K562 (cell line): ENCODE measurements around the gene RPS6KA2. TPM values are rescaled to one million over a fixed set of nuclear protein-coding genes. Genes with fewer than 3 reads are reported as not detected.

Source experiments
- ATAC-seq: fragments of 200-7000 bp; cut with Tn5 transposase; 3 replicates; pipeline ENCODE4 v1.9.1; 2020; ENCODE audit warnings: moderate library complexity
- BruUV-seq: library from RNA; stranded (reverse); fragments of 400-500 nt; replicated peaks from 2 replicates; lab custom pipeline; 2021; lab: Mats Ljungman, UMichigan
- CTCF ChIA-PET: fragments of 300-600 bp; formaldehyde crosslinking; extraction: SDS; loops from one replicate; lab custom pipeline; 2021; ENCODE audit warnings: low intra/inter-chr PET ratio; lab: Yijun Ruan, JAX
- POLR2A ChIA-PET: fragments of 300-600, 350-650 bp; sonication (Branson Sonifier 250); formaldehyde crosslinking; extraction: SDS; loops from one replicate; lab custom pipeline; 2021; ENCODE audit warnings: antibody characterized with exemption, inconsistent platforms; lab: Yijun Ruan, JAX
- DNase-seq, 4 experiments: peaks; one replicate each; pipeline versions ENCODE4 v3.0.0 to v3.0.0-alpha.2; 2011 to 2018; ENCODE audit warnings: low spot score in 3 of 4, mixed read lengths in 3 of 4; ENCODE audit errors: extremely low read depth in 1 of 4
- FAIRE-seq: peaks from 2 replicates; lab custom pipeline; 2011; peaks lifted over from hg19 to GRCh38; lab: Jason Lieb, UNC
- H2AFZ ChIP-seq: 2 replicates; pipeline ENCODE4 v1.6.0; 2011; ENCODE audit warnings: low read depth, low read length, control low read depth, inconsistent platforms
- H3K27ac ChIP-seq: fragments of 200-600 bp; 3 replicates; pipeline ENCODE4 v1.8.0; 2011; ENCODE audit warnings: low read depth, mild to moderate bottlenecking, control low read depth, inconsistent platforms, low read length, moderate library complexity, mixed read lengths; ENCODE audit errors: extremely low read depth
- H3K27me3 ChIP-seq, 2 experiments: fragments of 300-600 bp in 1 of 2; 2 replicates in 1 of 2; 3 replicates in 1 of 2; pipeline versions ENCODE4 v1.6.0 to v1.8.0; 2011; ENCODE audit warnings: inconsistent platforms in 2 of 2, low read length in 2 of 2, mild to moderate bottlenecking in 1 of 2, mixed read lengths in 1 of 2, moderate library complexity in 1 of 2; ENCODE audit not compliant: control insufficient read depth in 2 of 2, insufficient read depth in 2 of 2
- H3K36me3 ChIP-seq: fragments of 300-600 bp; 3 replicates; pipeline ENCODE4 v1.8.0; 2011; ENCODE audit warnings: mild to moderate bottlenecking, low read length, inconsistent platforms; ENCODE audit not compliant: control insufficient read depth, insufficient read depth
- H3K4me1 ChIP-seq, 2 experiments: fragments of 200-600 bp in 1 of 2; replicated peaks in 1 of 2; 2 replicates in 1 of 2; 3 replicates in 1 of 2; pipeline versions ENCODE4 v1.5.1 to v1.8.0; 2011; ENCODE audit warnings: inconsistent platforms in 2 of 2, low read length in 2 of 2, mild to moderate bottlenecking in 1 of 2, mixed read lengths in 1 of 2, moderate library complexity in 1 of 2; ENCODE audit not compliant: control insufficient read depth in 2 of 2, insufficient read depth in 2 of 2
- H3K4me2 ChIP-seq: 2 replicates; pipeline ENCODE4 v1.6.1; 2011; ENCODE audit warnings: low read length, control low read depth, inconsistent platforms, mixed read lengths; ENCODE audit not compliant: insufficient read depth
- H3K4me3 ChIP-seq: fragments of 200-600 bp; sonication (generic), shearing (Covaris generic); 2 replicates; pipeline ENCODE4 v1.5.1; 2016; ENCODE audit warnings: control low read depth, inconsistent platforms
- H3K79me2 ChIP-seq: fragments of 200-600 bp; 3 replicates; pipeline ENCODE4 v1.8.0; 2011; ENCODE audit warnings: low read length, inconsistent platforms; ENCODE audit not compliant: control insufficient read depth, insufficient read depth
- H3K9ac ChIP-seq, 2 experiments: 2 replicates each; pipeline versions ENCODE4 v1.6.0 to v1.6.1; 2011; ENCODE audit warnings: low read depth in 2 of 2, low read length in 2 of 2, control low read depth in 1 of 2, inconsistent platforms in 1 of 2, mild to moderate bottlenecking in 1 of 2, mixed read lengths in 1 of 2; ENCODE audit not compliant: insufficient read depth in 1 of 2
- H3K9me1 ChIP-seq: one replicate; pipeline ENCODE4 v1.6.0; 2011; ENCODE audit warnings: inconsistent platforms, mild to moderate bottlenecking, low read length, moderate library complexity; ENCODE audit not compliant: control insufficient read depth, insufficient read depth
- H3K9me3 ChIP-seq: replicated peaks from 2 replicates; pipeline ENCODE4 v1.5.1; 2011; ENCODE audit warnings: low read depth, low read length, inconsistent platforms; ENCODE audit not compliant: control insufficient read depth, insufficient read depth
- H4K20me1 ChIP-seq: replicated peaks from 2 replicates; pipeline ENCODE4 v1.6.1; 2011; ENCODE audit warnings: low read length, inconsistent platforms, mixed read lengths; ENCODE audit not compliant: control insufficient read depth, insufficient read depth
- BDP1 ChIP-seq: IDR thresholded peaks from 3 replicates; pipeline ENCODE4 v1.6.1; 2011; ENCODE audit not compliant: insufficient read length, insufficient read depth
- C11orf30 ChIP-seq: fragments of 450-650 bp; IDR thresholded peaks from 2 replicates; pipeline ENCODE4 v1.6.1; 2016; ENCODE audit warnings: low read depth, mild to moderate bottlenecking
- DACH1 ChIP-seq: fragments of 450-650 bp; IDR thresholded peaks from 2 replicates; pipeline ENCODE4 v1.6.1; 2018; ENCODE audit not compliant: partially characterized antibody
- NCOA1 ChIP-seq: fragments of 450-650 bp; IDR thresholded peaks from 2 replicates; pipeline ENCODE4 v1.6.1; 2016; ENCODE audit warnings: low read depth
- PCBP2 ChIP-seq: fragments of 200-400 bp; formaldehyde crosslinking; IDR thresholded peaks from 2 replicates; pipeline ENCODE4 v1.6.1; 2018; ENCODE audit warnings: low read length, low read depth, mild to moderate bottlenecking, moderate library complexity; ENCODE audit not compliant: poor library complexity, severe bottlenecking
- SMC3 ChIP-seq: conservative IDR thresholded peaks from 2 replicates; pipeline ENCODE4 v1.6.1; 2011; ENCODE audit warnings: low read depth, low read length, improper control_type of control experiment; ENCODE audit not compliant: insufficient read depth
- ZNF146 ChIP-seq: IDR thresholded peaks from one replicate; pipeline ENCODE4 v1.6.1; 2018; ENCODE audit warnings: missing compliant biosample characterization; ENCODE audit not compliant: unreplicated experiment
- WGBS: fragments of 100-300 bp; shearing (Covaris generic); methylation state at CpG from one replicate; pipeline ENCODE4 v1.1.6; 2016; ENCODE audit warnings: low coverage, mixed read lengths; ENCODE audit not compliant: insufficient coverage; ENCODE audit errors: missing lambda C conversion rate; 5-methylcytosine and 5-hydroxymethylcytosine counted together
- in situ Hi-C: fragments of 300-500 bp; cut with MboI; formaldehyde crosslinking; loops from 4 replicates; pipeline ENCODE4 v1.15.0; 2018; ENCODE audit warnings: inconsistent platforms, mixed read lengths
- intact Hi-C: fragments of 100-400 bp; cut with micrococcal nuclease; formaldehyde crosslinking; loops from 2 replicates; pipeline ENCODE4 v1.14.2; 2022
- polyA plus RNA-seq, 8 experiments: library from polyadenylated mRNA; depleted of rRNA in 4 of 8; stranded (reverse) in 5 of 8; unstranded in 3 of 8; fragments of >200 nt; fragmentation: Nextera tagmentation in 2 of 8; fragmentation: Illumina TruSeq in 1 of 8; extraction: Ambion mirVana in 2 of 8; extraction: Trizol in 1 of 8; gene quantifications; 2 replicates each; pipeline versions ENCODE4 v1.2.1 to v1.2.3, GENCODE V29; 2011 to 2014; ENCODE audit warnings: inconsistent platforms in 1 of 8, missing spikeins in 1 of 8
- total RNA-seq, 7 experiments: library from RNA; depleted of rRNA in 6 of 7; stranded (reverse); fragments of >200 nt in 6 of 7; fragmentation: Illumina TruSeq in 2 of 7; extraction: Trizol in 2 of 7; gene quantifications; 2 replicates each; pipeline versions ENCODE4 v1.2.1 to v1.2.3, GENCODE V29; 2011 to 2021; ENCODE audit warnings: low replicate concordance in 1 of 7
- TF ChIP-seq, protein P1 (sequence below), 2 experiments: fragments of 150-350 bp in 1 of 2; IDR thresholded peaks; 2 replicates each; pipeline ENCODE4 v1.6.1; 2012 to 2016; ENCODE audit warnings: low read depth in 2 of 2, low read length in 2 of 2, mild to moderate bottlenecking in 1 of 2, moderate library complexity in 1 of 2
- TF ChIP-seq, protein P2 (sequence below): fragments of 250-450 bp; sonication (Bioruptor Pico); IDR thresholded peaks from 2 replicates; pipeline ENCODE4 v1.5.0; 2021; ENCODE audit warnings: mild to moderate bottlenecking, borderline replicate concordance

RPS6KA2 gene
- total and polyA plus RNA-seq, 9 of the 15 experiments (the other 6 are each of a cell fraction or from before 2014, with no cell fraction given), result 0.29 to 1.00 (median 0.53) TPM

- Histone ChIP-seq H3K27ac (no peak overlapping the region), H3K36me3 (no peaks in the 10 kb centered on the region), H3K9me3 (no peaks in the 10 kb centered on the region), H3K9ac (no peak overlapping the region), H3K4me2 (no peak overlapping the region), H3K27me3 (peaks cover 39 to 70% of the 10 kb centered on the region in 2 experiments), H4K20me1 (no peaks in the 10 kb centered on the region; the same call in 1 of the 2 replicates), H2AFZ (no peak overlapping the region), H3K79me2 (no peaks in the 10 kb centered on the region), H3K4me3 (no peak overlapping the region), H3K9me1 (no peaks in the 10 kb centered on the region), H3K4me1 (peaks cover 0 to 3% of the 10 kb centered on the region in 2 experiments; a peak in 1 of 5 replicates)
- no peak for DNase-seq
- WGBS, result 0% methylated on average over 5 of the region's 5 CpGs
- TF ChIP-seq BDP1, result no peak
- TF ChIP-seq, protein P1, sequence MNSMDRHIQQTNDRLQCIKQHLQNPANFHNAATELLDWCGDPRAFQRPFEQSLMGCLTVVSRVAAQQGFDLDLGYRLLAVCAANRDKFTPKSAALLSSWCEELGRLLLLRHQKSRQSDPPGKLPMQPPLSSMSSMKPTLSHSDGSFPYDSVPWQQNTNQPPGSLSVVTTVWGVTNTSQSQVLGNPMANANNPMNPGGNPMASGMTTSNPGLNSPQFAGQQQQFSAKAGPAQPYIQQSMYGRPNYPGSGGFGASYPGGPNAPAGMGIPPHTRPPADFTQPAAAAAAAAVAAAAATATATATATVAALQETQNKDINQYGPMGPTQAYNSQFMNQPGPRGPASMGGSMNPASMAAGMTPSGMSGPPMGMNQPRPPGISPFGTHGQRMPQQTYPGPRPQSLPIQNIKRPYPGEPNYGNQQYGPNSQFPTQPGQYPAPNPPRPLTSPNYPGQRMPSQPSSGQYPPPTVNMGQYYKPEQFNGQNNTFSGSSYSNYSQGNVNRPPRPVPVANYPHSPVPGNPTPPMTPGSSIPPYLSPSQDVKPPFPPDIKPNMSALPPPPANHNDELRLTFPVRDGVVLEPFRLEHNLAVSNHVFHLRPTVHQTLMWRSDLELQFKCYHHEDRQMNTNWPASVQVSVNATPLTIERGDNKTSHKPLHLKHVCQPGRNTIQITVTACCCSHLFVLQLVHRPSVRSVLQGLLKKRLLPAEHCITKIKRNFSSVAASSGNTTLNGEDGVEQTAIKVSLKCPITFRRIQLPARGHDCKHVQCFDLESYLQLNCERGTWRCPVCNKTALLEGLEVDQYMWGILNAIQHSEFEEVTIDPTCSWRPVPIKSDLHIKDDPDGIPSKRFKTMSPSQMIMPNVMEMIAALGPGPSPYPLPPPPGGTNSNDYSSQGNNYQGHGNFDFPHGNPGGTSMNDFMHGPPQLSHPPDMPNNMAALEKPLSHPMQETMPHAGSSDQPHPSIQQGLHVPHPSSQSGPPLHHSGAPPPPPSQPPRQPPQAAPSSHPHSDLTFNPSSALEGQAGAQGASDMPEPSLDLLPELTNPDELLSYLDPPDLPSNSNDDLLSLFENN (IDR thresholded peaks at IDR 0.05; ENCODE audit: low read depth in 2 of 2, low read length in 2 of 2), result no peak
- TF ChIP-seq C11orf30, result no peak
- TF ChIP-seq, protein P2, sequence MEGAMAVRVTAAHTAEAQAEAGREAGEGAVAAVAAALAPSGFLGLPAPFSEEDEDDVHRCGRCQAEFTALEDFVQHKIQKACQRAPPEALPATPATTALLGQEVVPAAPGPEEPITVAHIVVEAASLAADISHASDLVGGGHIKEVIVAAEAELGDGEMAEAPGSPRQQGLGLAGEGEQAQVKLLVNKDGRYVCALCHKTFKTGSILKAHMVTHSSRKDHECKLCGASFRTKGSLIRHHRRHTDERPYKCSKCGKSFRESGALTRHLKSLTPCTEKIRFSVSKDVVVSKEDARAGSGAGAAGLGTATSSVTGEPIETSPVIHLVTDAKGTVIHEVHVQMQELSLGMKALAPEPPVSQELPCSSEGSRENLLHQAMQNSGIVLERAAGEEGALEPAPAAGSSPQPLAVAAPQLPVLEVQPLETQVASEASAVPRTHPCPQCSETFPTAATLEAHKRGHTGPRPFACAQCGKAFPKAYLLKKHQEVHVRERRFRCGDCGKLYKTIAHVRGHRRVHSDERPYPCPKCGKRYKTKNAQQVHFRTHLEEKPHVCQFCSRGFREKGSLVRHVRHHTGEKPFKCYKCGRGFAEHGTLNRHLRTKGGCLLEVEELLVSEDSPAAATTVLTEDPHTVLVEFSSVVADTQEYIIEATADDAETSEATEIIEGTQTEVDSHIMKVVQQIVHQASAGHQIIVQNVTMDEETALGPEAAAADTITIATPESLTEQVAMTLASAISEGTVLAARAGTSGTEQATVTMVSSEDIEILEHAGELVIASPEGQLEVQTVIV (CRISPR knock-in tag), result no peak
- no peak for TF ChIP-seq SMC3
- no peak for TF ChIP-seq NCOA1
- TF ChIP-seq ZNF146 (CRISPR knock-in tag), result no peak
- TF ChIP-seq PCBP2, result no peak
- TF ChIP-seq DACH1, result no peak
- CTCF ChIA-PET, result no interaction called here
- in situ Hi-C loops (no loop called here), intact Hi-C loops (no loop called here)
- no peak for ATAC-seq
- POLR2A ChIA-PET, result no interaction called here
- no TSS peak for BruUV-seq
- FAIRE-seq, result no peak
Measured at GRCh38 chr6:166559211-166559610, 67.8 kb downstream of the RPS6KA2 start.
